Measurements from ENCODE around the gene GRK4.

Gene GRK4

GRCh38 chr4:3087115-3087797 is 123.9 kb downstream of the GRK4 start:
- no peak for TF ChIP-seq FOXM1 (IDR thresholded peaks at IDR 0.05; ENCODE audit: borderline replicate concordance, low read depth)
- no peak for TF ChIP-seq NFIC (IDR thresholded peaks at IDR 0.05)
- no peak for TF ChIP-seq EP300 (IDR thresholded peaks at IDR 0.05; ENCODE audit: borderline replicate concordance)
- TF ChIP-seq YY1 (IDR thresholded peaks at IDR 0.05; ENCODE audit: low read depth): no peak
- TF ChIP-seq CREB1 (IDR thresholded peaks at IDR 0.05; ENCODE audit: low read depth): no peak
- TF ChIP-seq EGR1 (IDR thresholded peaks at IDR 0.05): no peak
- no peak for TF ChIP-seq TAF1 (IDR thresholded peaks at IDR 0.05; ENCODE audit: low read depth)

Measured in Ishikawa (cell line).